GM12878 (cell line): Measurements from ENCODE around the gene KRTAP4-5.

Experiments used
- CTCF ChIP-seq, 3 experiments: IDR thresholded peaks in 2 of 3; conservative IDR thresholded peaks in 1 of 3; 2 replicates each; pipeline ENCODE4 v1.5.1; 2011; ENCODE audit warnings: low read depth in 3 of 3, low read length in 3 of 3, mild to moderate bottlenecking in 3 of 3, control low read depth in 2 of 3, moderate library complexity in 2 of 3, inconsistent platforms in 1 of 3, mixed read lengths in 1 of 3; ENCODE audit not compliant: control insufficient read depth in 2 of 3, insufficient read depth in 1 of 3; ENCODE audit errors: extremely low read depth in 1 of 3
- ESRRA ChIP-seq: IDR thresholded peaks from 2 replicates; pipeline ENCODE4 v1.6.1; 2012; ENCODE audit warnings: mild to moderate bottlenecking, low read length, improper control_type of control experiment
- MEF2B ChIP-seq: fragments of 450-650 bp; IDR thresholded peaks from 2 replicates; pipeline ENCODE4 v1.6.1; 2018; ENCODE audit warnings: mild to moderate bottlenecking, moderate library complexity; ENCODE audit not compliant: partially characterized antibody, poor library complexity, severe bottlenecking
- PBX3 ChIP-seq: IDR thresholded peaks from 2 replicates; pipeline ENCODE4 v1.6.1; 2011; ENCODE audit warnings: mild to moderate bottlenecking, low read depth, low read length, moderate library complexity; ENCODE audit not compliant: insufficient replicate concordance
- TAF1 ChIP-seq: IDR thresholded peaks from 2 replicates; pipeline ENCODE4 v1.6.1; 2011; ENCODE audit warnings: mild to moderate bottlenecking, low read depth, low read length, borderline replicate concordance
- TCF7 ChIP-seq: IDR thresholded peaks from 2 replicates; pipeline ENCODE4 v1.6.1; 2014; ENCODE audit warnings: antibody characterized with exemption, borderline replicate concordance
- ZBTB33 ChIP-seq: fragments of 450-650 bp; IDR thresholded peaks from 2 replicates; pipeline ENCODE4 v1.6.1; 2017; ENCODE audit warnings: mild to moderate bottlenecking

- TF ChIP-seq MEF2B (no peak), PBX3 (no peak), TCF7 (no peak), TAF1 (no peak), ESRRA (no peak), CTCF (IDR thresholded peaks at IDR 0.05 in 2 of 3, conservative IDR thresholded peaks at IDR 0.05 in 1 of 3; ENCODE audit: control insufficient read depth in 2 of 3, extremely low read depth in 1 of 3, insufficient read depth in 1 of 3, low read depth in 3 of 3, low read length in 3 of 3) (no peak), ZBTB33 (no peak)
Measured at GRCh38 chr17:41118721-41119120, 30.9 kb downstream of the KRTAP4-5 start.
